Suprapubic skin (tissue), 4 donors: ENCODE results near the gene B3GALNT1. TPM values are rescaled to one million over a fixed set of nuclear protein-coding genes. Genes with fewer than 3 reads are reported as not detected.

Experiments used
- DNase-seq, 2 donors: peaks; one replicate each; pipeline ENCODE4 v3.0.0-alpha.2; 2019; ENCODE audit warnings: low spot score in 2 of 2
- H3K27ac ChIP-seq: fragments of 200-600 bp; sonication (generic); one replicate; pipeline ENCODE4 v1.5.1; 2019
- H3K27me3 ChIP-seq: fragments of 200-600 bp; sonication (generic); one replicate; pipeline ENCODE4 v1.5.1; 2019
- H3K36me3 ChIP-seq: fragments of 200-600 bp; sonication (generic); one replicate; pipeline ENCODE4 v1.5.1; 2019
- H3K4me1 ChIP-seq: fragments of 200-600 bp; sonication (generic); one replicate; pipeline ENCODE4 v1.5.1; 2019
- H3K4me3 ChIP-seq: fragments of 200-600 bp; sonication (generic); one replicate; pipeline ENCODE4 v1.5.1; 2019; ENCODE audit warnings: mild to moderate bottlenecking
- H3K9me3 ChIP-seq: fragments of 200-600 bp; sonication (generic); one replicate; pipeline ENCODE4 v1.5.1; 2019
- CTCF ChIP-seq, 2 donors: fragments of 200-600 bp in 1 of 2; fragments of 450-650 bp in 1 of 2; sonication (generic) in 1 of 2; IDR thresholded peaks; one replicate each; pipeline ENCODE4 v1.5.1; 2016 to 2019; ENCODE audit warnings: antibody characterized with exemption in 2 of 2, mild to moderate bottlenecking in 1 of 2, moderate library complexity in 1 of 2
- EP300 ChIP-seq: sonication (generic); formaldehyde crosslinking; IDR thresholded peaks from one replicate; pipeline ENCODE4 v1.6.1; 2017; ENCODE audit warnings: antibody characterized with exemption
- POLR2A ChIP-seq, 2 donors: fragments of 450-650 bp; IDR thresholded peaks; one replicate each; pipeline ENCODE4 v1.6.1; 2017; ENCODE audit warnings: antibody characterized with exemption in 2 of 2, mild to moderate bottlenecking in 2 of 2, moderate library complexity in 2 of 2
- POLR2AphosphoS5 ChIP-seq, 3 donors: sonication (generic); formaldehyde crosslinking; IDR thresholded peaks; one replicate each; pipeline ENCODE4 v1.6.1; 2017; ENCODE audit warnings: antibody characterized with exemption in 3 of 3
- WGBS: methylation state at CpG from one replicate; pipeline ENCODE4 v1.1.5; 2018; 5-methylcytosine and 5-hydroxymethylcytosine counted together
- total RNA-seq, 4 donors: library from RNA; depleted of rRNA; stranded (reverse); fragments of >200 nt; gene quantifications; one replicate each; pipeline ENCODE4 v1.1.0, GENCODE V29; 2016

Gene B3GALNT1
- total RNA-seq, 4 donors from 2014 or later: 3.4 to 8.1 (median 6.7) TPM

GRCh38 chr3:161148832-161149475 is 43.8 kb upstream of the B3GALNT1 start:
- Histone ChIP-seq H3K4me3 (no peak overlapping the region), H3K27me3 (no peaks in the 10 kb centered on the region), H3K9me3 (no peaks in the 10 kb centered on the region), H3K4me1 (no peaks in the 10 kb centered on the region), H3K27ac (no peak overlapping the region), H3K36me3 (no peaks in the 10 kb centered on the region)
- WGBS: 68% methylated on average over 4 of the region's 4 CpGs
- DNase-seq: no peak
- TF ChIP-seq CTCF (IDR thresholded peaks at IDR 0.05) (no peak), EP300 (no peak)

- Histone ChIP-seq H3K4me1 (no peaks in the 10 kb centered on the region), H3K27ac (no peak overlapping the region), H3K4me3 (no peak overlapping the region), H3K9me3 (no peaks in the 10 kb centered on the region), H3K36me3 (no peaks in the 10 kb centered on the region), H3K27me3 (no peaks in the 10 kb centered on the region)
- DNase-seq: no peak
- WGBS: 32% methylated on average over 1 of the region's 1 CpG
- TF ChIP-seq POLR2A (IDR thresholded peaks at IDR 0.05) (no peak), CTCF (IDR thresholded peaks at IDR 0.05) (no peak)
Observed at GRCh38 chr3:161142486-161142885, 37.3 kb upstream of the B3GALNT1 start.

GRCh38 chr3:161139686-161140085 is 34.5 kb upstream of the B3GALNT1 start:
- H3K36me3 ChIP-seq: no peaks in the 10 kb centered on the region
- H3K4me1 ChIP-seq: no peaks in the 10 kb centered on the region
- 74% methylated on average over 3 of the region's 3 CpGs for WGBS
- no peaks in the 10 kb centered on the region for H3K27me3 ChIP-seq
- H3K27ac ChIP-seq: no peak overlapping the region
- H3K4me3 ChIP-seq: no peak overlapping the region
- no peaks in the 10 kb centered on the region for H3K9me3 ChIP-seq
- no peak for TF ChIP-seq EP300
- TF ChIP-seq CTCF (IDR thresholded peaks at IDR 0.05): no peak
- TF ChIP-seq POLR2AphosphoS5 (IDR thresholded peaks at IDR 0.05): no peak
- no peak for TF ChIP-seq POLR2A (IDR thresholded peaks at IDR 0.05)
- DNase-seq: no peak

DNA sequence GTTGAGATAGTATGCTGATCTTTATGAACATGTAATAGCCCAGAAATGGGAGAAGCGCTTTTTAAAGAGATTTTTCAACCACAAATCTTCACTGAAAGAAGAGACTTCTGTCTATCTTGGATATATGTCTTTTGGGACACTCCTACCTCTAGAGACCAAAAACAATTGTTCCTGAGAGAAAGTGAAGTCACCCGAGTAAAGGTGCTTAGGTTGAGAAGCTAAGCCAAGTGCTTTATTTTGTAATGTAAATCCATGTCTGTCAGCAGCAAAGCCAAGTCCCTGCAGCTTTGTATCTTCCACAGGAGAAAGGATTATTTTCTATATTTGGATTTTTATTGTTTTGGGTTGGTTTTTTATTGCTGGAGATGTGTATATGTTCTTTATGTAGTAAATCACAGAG is 32.1 kb upstream of the B3GALNT1 start:
- Histone ChIP-seq H3K4me1 (no peaks in the 10 kb centered on the region), H3K36me3 (no peaks in the 10 kb centered on the region), H3K27ac (no peak overlapping the region), H3K4me3 (no peak overlapping the region), H3K27me3 (no peaks in the 10 kb centered on the region), H3K9me3 (no peaks in the 10 kb centered on the region)
- DNase-seq: no peak
- 65% methylated on average over 2 of the region's 2 CpGs for WGBS
- TF ChIP-seq POLR2A (IDR thresholded peaks at IDR 0.05): no peak
- TF ChIP-seq POLR2AphosphoS5 (IDR thresholded peaks at IDR 0.05): no peak
- no peak for TF ChIP-seq CTCF (IDR thresholded peaks at IDR 0.05)
- no peak for TF ChIP-seq EP300

- Histone ChIP-seq H3K27me3 (no peaks in the 10 kb centered on the region), H3K4me3 (no peak overlapping the region), H3K9me3 (no peaks in the 10 kb centered on the region), H3K36me3 (no peaks in the 10 kb centered on the region), H3K27ac (no peak overlapping the region), H3K4me1 (no peaks in the 10 kb centered on the region)
- TF ChIP-seq POLR2AphosphoS5 (IDR thresholded peaks at IDR 0.05) (no peak), POLR2A (IDR thresholded peaks at IDR 0.05) (no peak), EP300 (no peak), CTCF (IDR thresholded peaks at IDR 0.05) (no peak)
- 91% methylated on average over 1 of the region's 1 CpG for WGBS
- DNase-seq: no peak
Observed at GRCh38 chr3:161132391-161132790, 27.2 kb upstream of the B3GALNT1 start.
